Measurements from ENCODE around the gene CFD. TPM values are rescaled to one million over a fixed set of nuclear protein-coding genes. Genes with fewer than 3 reads are reported as not detected.
A peak's percentile ranks its signal among the peaks of the same experiment; 100 is the strongest.

The CFD gene
- total and polyA plus RNA-seq, 12 donors: 21.1 to 583 (median 98.6) TPM

DNA sequence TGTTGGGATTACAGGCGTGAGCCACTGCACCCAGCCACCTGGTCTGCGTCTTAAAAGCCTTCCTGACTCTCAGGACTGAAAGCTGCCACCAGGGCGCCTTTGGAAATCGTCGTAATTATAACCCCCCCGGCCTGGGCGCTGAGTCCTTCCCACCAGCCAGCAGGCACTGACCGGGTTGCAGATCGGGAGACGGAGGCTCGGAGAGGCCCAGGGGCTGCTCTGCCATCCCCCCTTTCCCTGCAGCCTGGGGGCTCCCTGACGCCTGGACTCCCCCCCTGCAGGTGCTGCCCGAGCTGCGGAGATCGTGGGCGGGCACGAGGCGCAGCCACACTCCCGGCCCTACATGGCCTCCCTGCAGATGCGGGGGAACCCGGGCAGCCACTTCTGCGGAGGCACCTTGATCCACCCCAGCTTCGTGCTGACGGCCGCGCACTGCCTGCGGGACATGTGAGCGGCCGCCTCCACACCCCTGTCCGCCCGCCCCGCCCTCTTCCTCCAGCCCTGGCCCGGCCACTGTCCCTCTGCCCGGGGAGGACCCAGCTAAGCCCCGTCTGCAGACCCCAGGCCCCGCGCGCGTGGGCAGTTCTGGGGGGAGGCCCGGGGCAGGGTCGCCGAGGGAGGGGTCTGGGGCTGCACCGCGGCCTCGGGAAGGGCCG lies 16.2 kb upstream of the CFD start:
- TF ChIP-seq, protein P1, sequence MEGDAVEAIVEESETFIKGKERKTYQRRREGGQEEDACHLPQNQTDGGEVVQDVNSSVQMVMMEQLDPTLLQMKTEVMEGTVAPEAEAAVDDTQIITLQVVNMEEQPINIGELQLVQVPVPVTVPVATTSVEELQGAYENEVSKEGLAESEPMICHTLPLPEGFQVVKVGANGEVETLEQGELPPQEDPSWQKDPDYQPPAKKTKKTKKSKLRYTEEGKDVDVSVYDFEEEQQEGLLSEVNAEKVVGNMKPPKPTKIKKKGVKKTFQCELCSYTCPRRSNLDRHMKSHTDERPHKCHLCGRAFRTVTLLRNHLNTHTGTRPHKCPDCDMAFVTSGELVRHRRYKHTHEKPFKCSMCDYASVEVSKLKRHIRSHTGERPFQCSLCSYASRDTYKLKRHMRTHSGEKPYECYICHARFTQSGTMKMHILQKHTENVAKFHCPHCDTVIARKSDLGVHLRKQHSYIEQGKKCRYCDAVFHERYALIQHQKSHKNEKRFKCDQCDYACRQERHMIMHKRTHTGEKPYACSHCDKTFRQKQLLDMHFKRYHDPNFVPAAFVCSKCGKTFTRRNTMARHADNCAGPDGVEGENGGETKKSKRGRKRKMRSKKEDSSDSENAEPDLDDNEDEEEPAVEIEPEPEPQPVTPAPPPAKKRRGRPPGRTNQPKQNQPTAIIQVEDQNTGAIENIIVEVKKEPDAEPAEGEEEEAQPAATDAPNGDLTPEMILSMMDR (IDR thresholded peaks at IDR 0.05): no peak
- Histone ChIP-seq H3K27ac (no peak overlapping the region), H3K4me3 (peak overlapping the region in 9 of 10 donors; percentile 3 to 42 (median 23)), H3K9me3 (no peaks in the 10 kb centered on the region), H3K27me3 (peaks cover 9 to 74% (median 63%) of the 10 kb centered on the region in 7 donors), H3K36me3 (no peaks in the 10 kb centered on the region), H3K4me1 (peaks cover 9 to 35% (median 13%) of the 10 kb centered on the region in 9 donors)
- ATAC-seq: peak in 3 of 8 donors; percentile 44 to 61 (median 57)
- 4 to 5% methylated on average over 43 to 46 of the region's 46 CpGs for WGBS, 2 donors
- DNase-seq: peak in 1 of 2 donors; percentile 51
- intact Hi-C loops (cut with DNase I): no loop called here

DNA sequence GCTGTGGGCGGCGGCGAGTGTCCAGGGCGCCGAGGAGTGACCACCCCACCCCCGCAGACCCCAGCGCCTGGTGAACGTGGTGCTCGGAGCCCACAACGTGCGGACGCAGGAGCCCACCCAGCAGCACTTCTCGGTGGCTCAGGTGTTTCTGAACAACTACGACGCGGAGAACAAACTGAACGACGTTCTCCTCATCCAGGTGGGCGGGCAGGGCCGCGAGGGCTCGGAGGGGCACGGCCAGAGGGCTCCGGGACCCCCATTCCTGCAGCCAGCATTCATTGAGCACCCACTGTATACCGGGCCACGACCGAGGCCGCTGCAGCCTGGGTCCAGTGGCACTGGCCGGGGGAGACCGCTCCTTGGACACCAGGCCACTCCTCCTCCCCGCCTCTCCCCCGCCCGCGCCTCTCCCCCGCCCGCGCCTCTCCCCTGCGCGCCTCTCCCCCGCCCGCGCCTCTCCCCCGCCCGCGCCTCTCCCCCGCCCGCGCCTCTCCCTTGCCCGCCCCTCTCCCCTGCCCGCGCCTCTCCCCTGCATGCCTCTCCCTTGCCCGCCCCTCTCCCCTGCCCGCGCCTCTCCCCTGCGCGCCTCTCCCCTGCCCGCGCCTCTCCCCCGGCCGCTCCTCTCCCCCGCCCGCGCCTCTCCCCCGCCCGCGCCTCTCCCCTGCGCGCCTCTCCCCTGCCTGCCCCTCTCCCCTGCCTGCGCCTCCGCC lies 15.5 kb upstream of the CFD start:
- peaks cover 9 to 34% (median 12%) of the 10 kb centered on the region in 9 donors for H3K4me1 ChIP-seq
- H3K36me3 ChIP-seq: no peaks in the 10 kb centered on the region
- TF ChIP-seq, protein P1 (IDR thresholded peaks at IDR 0.05): no peak
- intact Hi-C loops (cut with DNase I): no loop called here
- H3K27ac ChIP-seq: no peak overlapping the region
- peak overlapping the region in 9 of 10 donors; percentile 3 to 42 (median 23) for H3K4me3 ChIP-seq
- 23 to 33% methylated on average over 36 to 42 of the region's 70 CpGs for WGBS, 2 donors
- H3K27me3 ChIP-seq: peaks cover 9 to 74% (median 64%) of the 10 kb centered on the region in 7 donors
- DNase-seq (peak in 1 of 2 donors; percentile 36), ATAC-seq (no peak)
- no peaks in the 10 kb centered on the region for H3K9me3 ChIP-seq

DNA sequence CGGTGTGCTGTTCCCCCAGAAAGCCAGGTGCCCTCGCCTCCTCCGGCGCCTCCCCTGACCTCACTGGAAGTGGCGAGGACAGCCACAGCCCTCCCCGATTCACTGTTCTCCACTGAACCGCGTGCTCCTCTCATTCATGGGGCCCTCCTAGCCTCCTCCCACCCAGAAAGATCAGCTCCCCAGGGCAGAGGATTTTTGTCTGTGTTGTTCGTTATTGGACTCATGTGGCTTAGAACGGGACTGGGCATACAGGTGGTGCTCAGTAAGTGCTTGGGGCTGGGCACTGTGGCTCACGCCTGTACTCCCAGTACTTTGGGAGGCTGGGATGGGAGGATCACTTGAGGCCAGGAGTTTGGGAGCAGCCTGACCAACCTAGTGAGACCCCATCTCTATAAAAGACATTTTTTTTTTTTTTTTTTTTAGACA lies 14.9 kb upstream of the CFD start:
- DNase-seq: no peak
- ATAC-seq: no peak
- WGBS, 2 donors: 47 to 48% methylated on average over 11 of the region's 11 CpGs
- Histone ChIP-seq H3K27ac (no peak overlapping the region), H3K27me3 (peaks cover 9 to 77% (median 64%) of the 10 kb centered on the region in 7 donors), H3K9me3 (no peaks in the 10 kb centered on the region), H3K36me3 (no peaks in the 10 kb centered on the region), H3K4me1 (peaks cover 9 to 30% (median 12%) of the 10 kb centered on the region in 9 donors), H3K4me3 (no peak overlapping the region)
- TF ChIP-seq, protein P1 (IDR thresholded peaks at IDR 0.05): no peak
- intact Hi-C loops (cut with DNase I): no loop called here

DNA sequence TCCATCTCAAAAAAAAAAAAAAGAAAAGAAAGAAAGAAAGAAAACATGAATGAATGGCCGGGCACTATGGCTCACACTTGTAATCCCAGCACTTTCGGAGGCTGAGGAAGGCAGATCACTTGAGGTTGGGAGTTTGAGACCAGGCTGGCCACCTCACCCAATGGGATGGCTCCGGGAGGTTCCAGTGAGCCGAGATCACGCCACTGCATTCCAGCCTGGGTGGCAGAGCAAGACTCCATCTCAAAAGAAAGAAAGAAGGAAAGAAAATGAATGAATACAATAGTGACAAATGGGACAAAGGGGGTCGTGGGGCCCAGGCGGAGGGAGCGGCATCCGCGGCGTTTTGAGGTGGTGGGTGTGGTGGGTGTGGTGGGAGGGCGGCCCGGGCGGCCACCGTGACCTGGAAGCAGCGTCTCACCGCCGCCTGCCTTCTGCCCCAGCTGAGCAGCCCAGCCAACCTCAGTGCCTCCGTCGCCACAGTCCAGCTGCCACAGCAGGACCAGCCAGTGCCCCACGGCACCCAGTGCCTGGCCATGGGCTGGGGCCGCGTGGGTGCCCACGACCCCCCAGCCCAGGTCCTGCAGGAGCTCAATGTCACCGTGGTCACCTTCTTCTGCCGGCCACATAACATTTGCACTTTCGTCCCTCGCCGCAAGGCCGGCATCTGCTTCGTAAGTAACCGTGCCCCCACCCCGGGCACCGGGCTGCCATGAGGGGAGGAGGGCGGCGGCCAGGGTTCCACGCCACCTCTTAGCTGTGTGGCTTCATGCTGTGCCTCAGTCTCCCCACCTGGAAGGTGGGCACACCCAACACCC lies 13.6 kb upstream of the CFD start:
- intact Hi-C loops (cut with DNase I): no loop called here
- 77 to 79% methylated on average over 32 to 37 of the region's 37 CpGs for WGBS, 2 donors
- H3K4me3 ChIP-seq: no peak overlapping the region
- DNase-seq: no peak
- H3K27ac ChIP-seq: no peak overlapping the region
- TF ChIP-seq, protein P1 (IDR thresholded peaks at IDR 0.05): no peak
- peaks cover 15 to 37% (median 19%) of the 10 kb centered on the region in 9 donors for H3K4me1 ChIP-seq
- H3K9me3 ChIP-seq: no peaks in the 10 kb centered on the region
- peaks cover 9 to 71% (median 58%) of the 10 kb centered on the region in 7 donors for H3K27me3 ChIP-seq
- no peaks in the 10 kb centered on the region for H3K36me3 ChIP-seq
- ATAC-seq: no peak

Data from heart right ventricle (tissue), 16 donors.